ENCODE data around the gene CNKSR2.
A peak's percentile ranks its signal among the peaks of the same experiment; 100 is the strongest.
"Not testable (repeated sequence)": the region's sequence is repeated elsewhere in the genome, so short reads cannot be mapped to it uniquely, and the experiment has no call there.

Gene CNKSR2

GRCh38 chrX:21440911-21441310, 66.7 kb downstream of the CNKSR2 start:
- DNase-seq (ENCODE audit: low read depth), result no peak

DNA sequence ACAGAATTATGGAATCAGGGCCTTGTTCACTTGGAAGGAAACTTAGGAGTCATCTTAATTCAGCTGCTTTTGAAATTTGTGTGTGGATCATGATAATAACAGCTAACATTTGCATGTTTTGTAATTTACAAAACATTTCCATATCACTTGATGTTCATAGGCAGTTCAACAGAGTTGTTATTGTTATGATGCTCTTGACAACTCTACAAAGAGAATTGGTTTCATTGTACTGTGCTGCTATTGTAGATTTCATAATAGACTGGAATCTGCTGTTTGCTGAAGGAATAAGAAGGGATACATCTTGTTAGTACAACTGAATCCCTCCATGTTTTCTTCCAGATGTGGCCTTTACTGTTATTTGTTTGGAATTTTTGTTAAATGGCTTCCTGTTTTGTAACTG, 83.5 kb downstream of the CNKSR2 start:
- DNase-seq (ENCODE audit: low read depth), result peak; percentile 2

- DNase-seq (ENCODE audit: low read depth), result no peak
Measured at GRCh38 chrX:21469071-21469470, 94.9 kb downstream of the CNKSR2 start.

DNA sequence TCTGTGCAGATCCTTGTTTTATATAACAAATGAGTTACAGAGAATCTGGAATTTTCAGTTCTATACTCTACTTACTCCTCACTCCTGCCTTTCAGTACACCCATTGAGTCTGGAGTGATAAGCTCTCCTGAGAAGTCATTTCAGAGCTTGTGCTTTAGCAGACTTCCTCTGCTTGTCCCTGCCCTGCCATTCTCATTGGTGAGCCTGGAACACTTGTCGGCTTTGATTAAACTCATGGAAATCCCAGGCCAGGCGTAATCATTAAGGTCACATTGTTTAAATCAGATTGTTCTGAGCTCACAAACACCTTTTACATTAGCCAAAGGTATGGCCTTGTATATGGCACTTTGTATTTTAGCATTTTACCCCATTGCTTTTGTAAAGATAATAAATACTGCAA, 102.7 kb downstream of the CNKSR2 start:
- DNase-seq (ENCODE audit: low read depth), result no peak

- DNase-seq (ENCODE audit: low read depth), result peak; percentile 54
Measured at GRCh38 chrX:21479695-21480270, 105.6 kb downstream of the CNKSR2 start.

DNA sequence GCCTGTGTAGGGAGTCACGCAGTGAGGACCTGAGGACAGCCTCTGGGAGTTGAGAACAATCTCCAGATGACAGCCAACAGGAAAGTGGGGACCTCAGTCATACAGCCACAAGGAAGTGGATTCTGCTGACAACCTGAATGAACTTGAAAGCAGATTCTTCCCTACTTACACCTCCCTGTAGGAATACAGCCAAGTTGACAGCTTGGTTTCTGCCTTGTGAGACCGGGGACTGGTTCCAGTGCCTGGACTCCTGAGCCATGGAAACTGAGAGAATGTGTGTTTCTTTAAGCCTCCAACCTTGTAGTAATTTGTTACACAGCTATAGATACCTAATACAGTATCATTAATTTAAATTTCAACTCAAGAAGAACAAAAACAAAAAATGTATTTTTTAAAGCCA, 107.5 kb downstream of the CNKSR2 start:
- no peak for DNase-seq (ENCODE audit: low read depth)

DNA sequence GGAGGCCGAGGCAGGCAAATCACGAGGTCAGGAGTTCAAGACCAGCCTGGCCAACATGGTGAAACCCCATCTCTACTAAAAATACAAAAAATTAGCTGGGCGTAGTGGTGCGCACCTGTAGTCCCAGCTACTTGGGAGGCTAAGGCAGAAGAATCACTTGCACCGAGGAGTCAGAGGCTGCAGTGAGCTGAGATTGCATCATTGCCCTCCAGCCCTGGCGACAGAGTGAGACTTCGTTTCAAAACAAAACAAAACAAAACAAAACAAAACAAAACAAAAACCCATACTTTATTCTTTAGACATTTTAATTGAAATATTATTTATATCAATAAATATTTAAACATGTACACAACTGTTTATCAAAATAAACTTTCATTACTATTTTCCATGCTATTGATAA, 109.8 kb downstream of the CNKSR2 start:
- DNase-seq (ENCODE audit: low read depth), result not testable (repeated sequence)

DNA sequence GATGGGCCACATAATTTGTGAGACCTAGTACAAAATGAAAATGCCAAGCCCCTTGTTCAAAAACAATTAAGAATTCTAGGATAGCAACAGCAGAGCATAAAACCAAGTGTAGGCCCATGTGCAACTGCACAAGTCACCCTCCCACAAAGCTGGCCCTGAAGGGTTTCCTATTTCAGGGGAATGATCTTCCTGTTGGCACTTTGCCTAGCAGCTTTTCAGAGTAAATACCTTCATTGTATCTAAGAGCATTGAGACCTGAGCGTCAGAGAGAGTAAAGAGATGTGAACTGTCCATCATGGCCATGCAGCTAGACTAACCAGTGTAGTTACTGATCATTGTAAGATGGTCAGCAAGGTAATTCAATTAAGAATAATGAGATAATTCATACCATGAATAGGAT, 113.6 kb downstream of the CNKSR2 start:
- DNase-seq (ENCODE audit: low read depth), result no peak

GRCh38 chrX:21490341-21490740, 116.1 kb downstream of the CNKSR2 start:
- peak; percentile 79 for DNase-seq (ENCODE audit: low read depth)

DNA sequence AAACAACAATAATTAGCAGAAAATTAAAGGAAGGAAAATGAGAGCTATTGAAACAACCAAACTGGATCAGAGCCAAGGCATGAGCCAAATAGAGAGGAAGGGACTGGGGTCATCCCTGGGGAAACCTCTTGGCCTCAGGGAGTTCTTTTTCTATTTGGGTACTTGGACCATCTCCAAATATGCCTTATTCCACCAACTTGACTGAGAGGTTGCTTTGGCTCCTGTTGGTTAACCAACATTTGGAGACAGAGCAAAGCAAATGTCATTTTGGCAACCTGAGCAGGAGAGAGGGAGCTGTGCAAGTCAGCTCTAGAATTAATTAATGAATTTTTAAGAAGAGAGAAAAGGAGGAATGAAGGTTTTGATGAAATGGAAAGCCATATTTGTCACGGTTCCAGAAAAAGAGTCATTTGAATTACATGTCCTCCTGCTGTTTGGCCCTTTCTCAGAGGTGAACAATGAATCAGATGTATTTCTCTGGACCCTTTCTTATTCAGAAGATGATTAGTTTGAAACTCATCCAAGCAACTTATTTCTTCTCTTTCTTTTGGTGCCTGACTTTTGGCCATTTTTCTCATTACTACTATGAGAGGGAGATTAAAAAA, 119.1 kb downstream of the CNKSR2 start:
- no peak for DNase-seq (ENCODE audit: low read depth)

GRCh38 chrX:21503593-21503992, 129.4 kb downstream of the CNKSR2 start:
- no peak for DNase-seq (ENCODE audit: low read depth)

DNA sequence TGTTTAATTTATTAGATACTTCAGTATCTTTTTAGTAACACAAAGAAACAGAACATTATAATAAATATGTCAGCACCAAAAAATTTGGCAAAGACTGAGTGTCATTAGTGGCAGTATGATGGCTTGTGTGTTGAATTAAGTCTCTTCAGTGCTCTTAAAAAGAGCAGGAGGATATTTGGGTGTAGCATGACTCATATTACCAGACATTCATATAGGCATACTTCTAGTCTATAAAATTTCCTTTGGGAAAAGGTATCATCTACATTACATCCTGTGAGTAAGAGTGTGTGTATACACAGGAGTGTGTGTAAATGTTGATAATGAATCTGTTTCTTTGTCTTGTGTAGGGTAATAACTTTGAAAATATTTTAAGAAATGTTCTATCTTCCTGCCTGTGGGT, 135.7 kb downstream of the CNKSR2 start:
- DNase-seq (ENCODE audit: low read depth), result peak; percentile 1

- DNase-seq (ENCODE audit: low read depth), result no peak
Measured at GRCh38 chrX:21524008-21524407, 149.8 kb downstream of the CNKSR2 start.

DNA sequence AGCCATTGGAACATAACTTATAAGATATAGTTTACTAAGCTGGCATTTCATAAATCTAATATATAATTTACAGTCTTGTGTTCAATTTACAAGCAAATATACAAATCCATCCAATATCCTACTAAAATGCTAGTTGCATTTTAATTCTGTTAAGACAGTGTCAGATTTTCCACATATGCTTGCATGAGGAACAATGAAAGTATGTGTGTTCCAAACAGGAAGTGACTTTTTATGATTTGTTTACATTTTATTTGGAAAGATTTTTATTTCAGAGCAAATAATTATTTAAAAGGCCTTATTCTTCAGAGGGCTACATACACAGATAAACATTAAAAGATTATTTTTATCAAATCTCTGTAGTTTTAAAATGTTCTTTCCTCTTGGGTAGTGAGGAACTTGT, 153.9 kb downstream of the CNKSR2 start:
- no peak for DNase-seq (ENCODE audit: low read depth)

GRCh38 chrX:21529771-21530170, 155.6 kb downstream of the CNKSR2 start:
- no peak for DNase-seq (ENCODE audit: low read depth)

DNA sequence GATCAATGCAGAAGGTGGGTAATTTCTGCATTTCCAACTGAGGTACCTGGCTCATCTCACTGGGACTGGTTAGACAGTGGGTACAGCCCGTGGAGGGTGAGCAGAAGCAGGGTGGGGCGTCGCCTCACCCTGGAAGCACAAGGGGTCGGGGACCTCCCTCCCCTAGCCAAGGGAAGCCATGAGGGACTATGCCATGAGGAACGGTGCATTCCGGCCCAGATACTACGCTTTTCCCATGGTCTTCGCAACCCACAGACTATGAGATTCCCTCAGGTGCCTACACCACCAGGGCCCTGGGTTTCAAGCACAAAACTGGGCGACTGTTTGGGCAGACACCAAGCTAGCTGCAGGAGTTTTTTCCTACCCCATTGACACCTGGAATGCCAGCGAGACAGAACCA, 170.4 kb downstream of the CNKSR2 start:
- not testable (repeated sequence) for DNase-seq (ENCODE audit: low read depth)

- DNase-seq (ENCODE audit: low read depth), result no peak
Measured at GRCh38 chrX:21559417-21559816, 185.2 kb downstream of the CNKSR2 start.

DNA sequence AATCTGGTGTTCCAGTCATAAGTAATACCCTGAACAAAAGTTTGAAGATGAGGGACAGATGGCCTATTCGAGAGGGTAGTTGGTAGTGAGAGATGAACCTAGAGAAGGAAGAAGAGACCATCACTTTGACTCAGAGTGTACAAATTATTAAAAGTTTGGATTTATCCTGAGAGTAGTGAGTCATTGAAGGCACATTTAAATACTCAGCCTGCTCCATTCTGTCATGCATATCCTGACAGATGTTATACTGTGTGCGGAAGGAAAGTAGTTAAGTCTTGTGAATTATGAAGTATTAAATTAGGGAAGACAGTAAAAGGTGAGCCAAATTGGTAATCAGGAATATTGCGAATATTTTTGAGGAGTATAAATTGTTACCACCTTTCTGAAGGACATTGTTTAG, 190.8 kb downstream of the CNKSR2 start:
- no peak for DNase-seq (ENCODE audit: low read depth)

DNA sequence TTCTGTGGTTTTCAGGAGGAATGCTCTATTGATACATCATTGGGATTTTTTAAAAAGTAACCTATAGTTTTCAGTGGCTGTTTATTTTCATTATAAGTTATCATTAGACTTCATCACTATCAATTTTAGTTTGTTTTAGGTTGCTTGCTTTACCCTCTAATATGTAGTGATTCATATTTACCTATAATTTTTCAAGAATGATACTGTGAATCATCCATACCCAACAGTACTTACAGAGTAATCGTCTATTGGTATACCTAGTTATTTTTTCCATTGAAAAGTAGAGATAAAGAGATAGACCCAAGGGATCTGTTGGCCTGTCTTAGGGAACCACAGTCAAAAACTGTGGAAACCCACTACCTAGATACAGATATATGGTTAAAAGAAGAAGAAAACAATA, 200.6 kb downstream of the CNKSR2 start:
- no peak for DNase-seq (ENCODE audit: low read depth)

GRCh38 chrX:21581479-21581878, 207.3 kb downstream of the CNKSR2 start:
- no peak for DNase-seq (ENCODE audit: low read depth)

DNA sequence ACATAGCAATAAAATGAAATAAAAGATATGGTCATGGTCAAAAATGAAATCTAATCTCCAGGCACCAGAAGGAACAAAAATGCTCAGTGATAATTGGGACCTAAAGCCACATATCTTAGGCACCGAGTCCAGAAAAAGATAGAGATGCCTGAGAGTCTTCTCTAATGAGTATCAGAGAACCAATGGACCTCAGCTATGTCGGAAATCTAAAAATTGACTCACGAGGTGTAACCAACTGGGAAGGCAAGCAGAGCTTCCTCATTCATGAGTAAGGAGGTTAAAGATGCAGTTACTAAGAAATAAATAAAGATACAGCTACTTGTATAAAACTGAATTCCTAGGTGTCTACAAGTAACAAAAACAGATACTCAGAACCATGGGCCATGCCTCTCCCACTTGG, 211.8 kb downstream of the CNKSR2 start:
- no peak for DNase-seq (ENCODE audit: low read depth)

DNA sequence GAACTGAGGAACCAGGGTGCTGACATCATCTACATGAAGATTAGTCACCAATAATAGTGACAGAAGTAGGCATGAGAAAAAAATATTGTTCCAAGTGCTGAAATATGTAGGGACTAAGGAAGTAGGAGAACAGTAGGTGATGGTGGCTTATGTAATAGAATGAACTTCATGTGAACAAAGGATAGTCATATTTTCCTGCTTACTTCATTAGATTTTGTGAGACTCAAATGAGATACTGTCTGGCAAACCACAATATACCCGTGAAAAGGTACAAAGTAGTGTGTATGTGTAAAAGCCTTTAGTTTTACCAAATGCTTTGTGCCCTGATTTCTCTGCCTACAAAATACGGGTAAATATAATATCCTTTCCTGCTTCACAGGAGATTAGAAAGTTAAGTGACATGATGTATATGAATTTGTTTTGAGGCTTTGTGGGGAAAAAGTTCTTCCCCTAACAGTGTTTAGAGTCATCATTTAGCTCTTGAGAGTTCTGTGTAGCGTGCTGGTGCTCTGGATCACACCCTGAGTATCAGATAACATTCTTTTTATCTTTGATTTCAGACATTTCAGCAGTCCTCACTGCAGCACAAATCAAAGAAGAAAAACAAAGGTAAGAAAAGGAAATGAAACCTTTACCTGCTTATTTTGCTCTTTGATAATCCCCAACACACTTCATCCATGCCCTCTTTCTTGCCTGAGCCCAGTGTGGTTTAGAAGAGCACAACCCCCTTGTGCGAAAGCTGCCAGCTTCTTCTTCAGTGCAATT, 216.0 kb downstream of the CNKSR2 start:
- no peak for DNase-seq (ENCODE audit: low read depth)

- peak; percentile 3 for DNase-seq (ENCODE audit: low read depth)
Measured at GRCh38 chrX:21606002-21606401, 231.8 kb downstream of the CNKSR2 start.

DNA sequence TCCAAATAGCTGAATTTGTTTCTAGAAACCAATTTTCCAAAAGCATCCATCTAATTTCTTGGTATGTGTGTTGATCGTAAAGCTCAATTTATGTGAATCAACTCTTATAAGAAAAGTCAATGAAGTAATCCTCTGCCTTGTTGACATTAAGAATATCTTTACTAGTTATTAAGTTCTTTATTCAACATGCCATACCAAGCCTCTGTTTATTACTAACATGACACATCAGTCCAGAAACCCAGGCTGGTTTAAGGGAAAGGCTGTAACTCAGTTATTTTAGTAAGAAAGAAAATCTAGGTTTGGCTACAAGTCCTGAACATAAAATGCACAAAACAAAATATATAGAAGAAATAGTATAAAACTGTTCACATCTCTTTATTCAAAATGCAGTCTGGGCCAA, 235.9 kb downstream of the CNKSR2 start:
- peak; percentile 5 for DNase-seq (ENCODE audit: low read depth)
